GM12891 (cell line): ENCODE measurements around the gene NRSN2.

Experiments used
- PAX5 ChIP-seq: IDR thresholded peaks from 2 replicates; pipeline ENCODE4 v1.6.1; 2011; ENCODE audit warnings: low read length, moderate library complexity, mild to moderate bottlenecking; ENCODE audit not compliant: insufficient read depth, severe bottlenecking
- POLR2A ChIP-seq: IDR thresholded peaks from 2 replicates; pipeline ENCODE4 v1.6.1; 2011; ENCODE audit warnings: low read depth, low read length, control low read depth
- POLR2AphosphoS5 ChIP-seq: IDR thresholded peaks from 2 replicates; pipeline ENCODE4 v1.6.1; 2011; ENCODE audit warnings: low read depth, low read length, control low read depth
- POU2F2 ChIP-seq: IDR thresholded peaks from 2 replicates; pipeline ENCODE4 v1.6.1; 2011; ENCODE audit warnings: low read depth, mild to moderate bottlenecking, control low read depth, low read length, moderate library complexity
- SPI1 ChIP-seq: IDR thresholded peaks from 2 replicates; pipeline ENCODE4 v1.6.1; 2011; ENCODE audit warnings: low read depth, low read length, control low read depth
- TAF1 ChIP-seq: IDR thresholded peaks from 2 replicates; pipeline ENCODE4 v1.6.1; 2011; ENCODE audit warnings: low read depth, low read length, control low read depth

DNA sequence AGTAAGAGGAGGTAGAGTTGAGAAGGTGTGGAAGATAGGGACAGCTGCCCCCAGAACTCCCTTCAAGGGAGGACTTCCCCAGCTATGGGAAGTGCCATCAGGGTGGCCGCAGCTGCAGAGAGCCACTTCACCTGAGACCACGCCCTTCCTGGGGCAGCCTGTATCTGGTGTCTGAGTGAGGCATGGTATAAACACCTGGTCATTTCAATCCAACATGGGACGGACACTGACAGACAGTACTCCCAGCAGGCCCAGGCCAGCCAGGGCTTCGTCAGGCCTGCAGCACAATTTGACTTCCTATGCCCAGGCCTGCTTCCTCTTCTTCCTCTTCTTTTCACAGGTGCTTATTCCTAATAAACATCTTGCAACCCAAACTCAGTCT, 17.1 kb upstream of the NRSN2 start:
- TF ChIP-seq POLR2A: no peak
- TF ChIP-seq POLR2AphosphoS5: no peak
- TF ChIP-seq TAF1: no peak
- TF ChIP-seq PAX5: no peak
- no peak for TF ChIP-seq SPI1
- no peak for TF ChIP-seq POU2F2
